Astrocyte of the spinal cord (primary cell): ENCODE data around the gene HAO2.

Source experiments
- DNase-seq: peaks from one replicate; pipeline ENCODE4 v3.0.0; 2011; ENCODE audit warnings: low read depth, low spot score
- H3K4me3 ChIP-seq: 2 replicates; pipeline ENCODE4 v1.5.1; 2011; ENCODE audit warnings: low read depth, mild to moderate bottlenecking, low read length, moderate library complexity
- in situ Hi-C: cut with HindIII; loops from 2 replicates; pipeline ENCODE4 v1.10.0; 2017; ENCODE audit warnings: low sequenced_read_pairs
- TF ChIP-seq, protein P1 (sequence below): IDR thresholded peaks from 2 replicates; pipeline ENCODE4 v1.5.1; 2012; ENCODE audit warnings: low read depth, mild to moderate bottlenecking, low read length, inconsistent platforms

Gene HAO2

DNA sequence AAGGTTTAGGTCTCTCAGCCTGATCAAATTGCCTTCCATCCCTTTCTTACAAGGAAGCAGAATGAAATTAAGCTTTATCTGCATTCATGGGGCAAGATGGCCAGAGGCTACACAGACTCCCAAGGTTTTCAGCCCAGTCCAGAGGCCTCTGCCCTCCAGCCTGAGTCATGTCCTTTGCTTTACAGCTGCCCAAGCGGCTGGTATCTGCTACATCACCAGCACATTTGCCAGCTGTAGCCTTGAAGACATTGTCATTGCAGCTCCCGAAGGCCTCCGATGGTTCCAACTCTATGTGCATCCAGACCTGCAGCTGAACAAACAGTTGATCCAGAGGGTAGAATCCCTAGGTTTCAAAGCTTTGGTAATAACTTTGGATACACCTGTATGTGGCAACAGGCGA is 16.0 kb downstream of the HAO2 start:
- in situ Hi-C loops, result no loop called here
- no peak for DNase-seq
- TF ChIP-seq, protein P1, sequence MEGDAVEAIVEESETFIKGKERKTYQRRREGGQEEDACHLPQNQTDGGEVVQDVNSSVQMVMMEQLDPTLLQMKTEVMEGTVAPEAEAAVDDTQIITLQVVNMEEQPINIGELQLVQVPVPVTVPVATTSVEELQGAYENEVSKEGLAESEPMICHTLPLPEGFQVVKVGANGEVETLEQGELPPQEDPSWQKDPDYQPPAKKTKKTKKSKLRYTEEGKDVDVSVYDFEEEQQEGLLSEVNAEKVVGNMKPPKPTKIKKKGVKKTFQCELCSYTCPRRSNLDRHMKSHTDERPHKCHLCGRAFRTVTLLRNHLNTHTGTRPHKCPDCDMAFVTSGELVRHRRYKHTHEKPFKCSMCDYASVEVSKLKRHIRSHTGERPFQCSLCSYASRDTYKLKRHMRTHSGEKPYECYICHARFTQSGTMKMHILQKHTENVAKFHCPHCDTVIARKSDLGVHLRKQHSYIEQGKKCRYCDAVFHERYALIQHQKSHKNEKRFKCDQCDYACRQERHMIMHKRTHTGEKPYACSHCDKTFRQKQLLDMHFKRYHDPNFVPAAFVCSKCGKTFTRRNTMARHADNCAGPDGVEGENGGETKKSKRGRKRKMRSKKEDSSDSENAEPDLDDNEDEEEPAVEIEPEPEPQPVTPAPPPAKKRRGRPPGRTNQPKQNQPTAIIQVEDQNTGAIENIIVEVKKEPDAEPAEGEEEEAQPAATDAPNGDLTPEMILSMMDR, result no peak
- H3K4me3 ChIP-seq, result no peak overlapping the region

DNA sequence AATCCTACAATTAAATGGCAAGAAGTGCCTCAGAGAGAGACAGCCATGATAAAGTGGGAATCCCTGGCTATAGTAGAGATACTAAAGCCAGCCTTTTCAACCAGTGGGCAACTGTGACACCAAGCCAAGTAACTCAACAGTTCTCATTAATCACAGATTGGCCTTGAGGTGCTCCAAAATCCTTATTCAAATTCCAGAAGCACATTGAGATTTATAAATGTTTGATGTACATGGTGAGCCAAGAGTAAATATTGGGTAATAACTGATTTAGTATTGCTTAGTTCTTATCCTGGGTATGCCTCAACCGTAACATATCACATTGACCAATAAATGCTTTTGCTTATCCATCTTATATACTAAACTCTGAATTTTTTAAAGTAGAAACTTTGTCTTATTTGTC is 17.1 kb downstream of the HAO2 start:
- H3K4me3 ChIP-seq, result no peak overlapping the region
- TF ChIP-seq, protein P1, result no peak
- in situ Hi-C loops, result no loop called here
- DNase-seq, result no peak

DNA sequence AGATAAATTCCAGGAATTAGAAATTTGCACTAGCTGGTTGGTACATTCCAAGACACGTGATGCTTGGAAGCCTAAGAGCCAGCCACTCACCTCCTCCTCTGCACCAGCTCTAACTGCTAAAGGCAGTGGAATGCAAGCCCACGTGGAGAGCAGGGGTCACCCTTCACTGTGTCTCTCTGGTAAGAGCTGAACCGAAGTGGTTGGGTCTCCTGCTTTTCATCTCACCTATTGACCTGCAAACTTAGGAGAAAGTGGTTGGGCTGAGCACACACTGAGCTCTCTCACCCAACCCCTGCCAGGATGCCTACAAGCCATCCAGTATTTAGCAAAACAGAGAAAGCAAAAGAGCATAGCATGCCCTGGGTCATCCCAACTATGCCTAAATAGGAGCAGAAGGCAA is 19.3 kb downstream of the HAO2 start:
- in situ Hi-C loops, result no loop called here
- TF ChIP-seq, protein P1, result no peak
- DNase-seq, result no peak
- no peak overlapping the region for H3K4me3 ChIP-seq

DNA sequence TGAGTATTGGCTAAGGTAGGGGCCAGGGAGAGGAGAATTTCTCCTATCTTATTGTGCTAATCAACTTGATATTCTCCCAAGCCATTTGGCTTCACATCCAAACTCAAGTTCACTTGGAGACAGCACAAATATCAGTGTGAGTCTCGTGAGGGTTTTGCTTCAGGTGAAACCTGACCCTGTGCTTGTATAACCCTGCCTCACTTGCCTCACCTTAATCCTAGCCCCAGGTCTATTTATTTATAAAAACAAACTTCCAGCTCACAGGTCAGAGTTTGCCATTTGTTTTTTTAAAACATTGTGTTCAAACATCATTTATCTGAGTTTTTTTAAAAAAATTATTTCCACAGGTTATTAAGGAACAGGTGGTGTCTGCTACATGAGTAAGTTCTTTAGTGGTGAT is 19.9 kb downstream of the HAO2 start:
- no peak overlapping the region for H3K4me3 ChIP-seq
- TF ChIP-seq, protein P1, result no peak
- in situ Hi-C loops, result no loop called here
- DNase-seq, result no peak

DNA sequence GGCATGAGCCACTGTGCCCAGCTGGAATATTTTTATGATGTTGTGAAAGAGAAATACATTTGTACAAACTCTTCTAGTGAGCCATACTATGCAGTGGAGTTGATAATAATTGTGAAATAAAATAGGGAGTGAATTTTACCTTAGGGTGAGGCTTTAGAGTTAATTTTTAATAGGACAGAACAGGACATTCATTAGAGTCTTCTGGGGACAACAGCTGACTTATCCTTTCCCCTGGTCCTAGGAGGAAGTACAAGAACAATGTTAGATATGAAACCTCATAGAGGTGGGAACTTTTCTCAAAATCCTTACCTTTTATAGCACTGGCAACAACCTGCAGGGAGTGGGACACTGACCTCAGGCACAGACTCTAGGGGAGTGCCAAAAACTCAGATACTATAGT is 21.9 kb downstream of the HAO2 start:
- in situ Hi-C loops, result no loop called here
- DNase-seq, result no peak
- TF ChIP-seq, protein P1, result no peak
- no peak overlapping the region for H3K4me3 ChIP-seq

DNA sequence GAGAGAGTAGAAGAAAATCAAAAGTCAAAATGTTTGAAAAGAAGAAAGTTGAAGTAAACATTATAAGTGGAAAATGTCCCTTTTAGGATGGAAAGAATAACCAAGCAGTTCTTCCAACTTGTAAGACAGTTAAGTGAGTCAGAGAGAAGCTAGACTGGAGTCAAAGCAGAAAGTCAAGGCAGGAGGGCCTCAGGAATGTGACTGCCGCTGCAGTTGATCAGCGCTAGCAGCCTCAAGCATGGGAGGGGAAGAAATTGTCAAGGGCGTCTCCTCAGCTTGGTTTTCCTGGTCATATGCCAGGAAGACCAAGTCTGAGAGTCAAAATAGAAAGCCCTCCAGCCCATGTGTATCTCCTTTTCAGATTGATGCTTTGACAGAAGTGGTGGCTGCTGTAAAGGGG is 23.2 kb downstream of the HAO2 start:
- in situ Hi-C loops, result no loop called here
- TF ChIP-seq, protein P1, result no peak
- H3K4me3 ChIP-seq, result no peak overlapping the region
- DNase-seq, result no peak

DNA sequence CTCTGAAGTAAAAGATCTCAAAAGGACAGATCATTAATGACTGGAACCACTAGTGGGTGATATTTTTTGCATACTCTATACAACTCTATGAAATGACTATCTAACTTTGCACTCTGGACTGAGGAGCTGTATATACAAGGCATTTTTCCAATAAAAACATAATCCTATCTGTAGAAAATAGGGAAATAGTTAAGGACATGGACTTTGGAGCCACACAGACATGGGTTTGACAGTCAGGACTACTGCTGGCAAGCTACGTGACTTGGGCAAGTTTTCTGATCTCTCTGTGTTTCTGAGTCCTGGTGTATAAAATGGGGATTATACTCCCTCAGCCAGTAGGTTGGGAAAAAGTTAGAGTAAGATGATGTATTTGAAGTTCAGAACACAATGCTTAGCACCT is 25.5 kb downstream of the HAO2 start:
- in situ Hi-C loops, result no loop called here
- DNase-seq, result no peak
- TF ChIP-seq, protein P1, result no peak
- H3K4me3 ChIP-seq, result no peak overlapping the region
